SH-SY5Y (cell line): ENCODE results near the gene HECW1.

Source experiments
- GATA2 ChIP-seq: IDR thresholded peaks from 2 replicates; pipeline ENCODE4 v1.6.1; 2011; ENCODE audit warnings: mild to moderate bottlenecking, low read depth, low read length
- GATA3 ChIP-seq: IDR thresholded peaks from 2 replicates; pipeline ENCODE4 v1.6.1; 2011; ENCODE audit warnings: low read depth, mild to moderate bottlenecking, low read length, moderate library complexity

DNA sequence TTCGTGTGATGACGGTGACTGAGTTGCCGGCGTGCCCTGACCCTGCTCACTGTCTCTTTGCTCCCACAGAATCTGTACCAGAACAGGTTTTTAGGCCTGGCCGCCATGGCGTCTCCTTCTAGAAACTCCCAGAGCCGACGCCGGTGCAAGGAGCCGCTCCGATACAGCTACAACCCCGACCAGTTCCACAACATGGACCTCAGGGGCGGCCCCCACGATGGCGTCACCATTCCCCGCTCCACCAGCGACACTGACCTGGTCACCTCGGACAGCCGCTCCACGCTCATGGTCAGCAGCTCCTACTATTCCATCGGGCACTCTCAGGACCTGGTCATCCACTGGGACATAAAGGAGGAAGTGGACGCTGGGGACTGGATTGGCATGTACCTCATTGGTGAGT is 199.2 kb downstream of the HECW1 start:
- no peak for TF ChIP-seq GATA2
- TF ChIP-seq GATA3 = no peak
